Fibroblast of the aortic adventitia (primary cell): ENCODE results near the gene SMAD4. TPM values are rescaled to one million over a fixed set of nuclear protein-coding genes. Genes with fewer than 3 reads are reported as not detected.

ENCODE experiments used
- DNase-seq: peaks from one replicate; pipeline ENCODE4 v3.0.0-alpha.2; 2010; ENCODE audit warnings: low read depth
- H3K4me3 ChIP-seq: 2 replicates; pipeline ENCODE4 v1.5.1; 2011; ENCODE audit warnings: low read depth, mild to moderate bottlenecking, control low read depth, low read length, moderate library complexity
- total RNA-seq: library from RNA; depleted of rRNA; stranded (reverse); fragments of >200 nt; gene quantifications from 2 replicates; pipeline ENCODE4 v1.2.3, GENCODE V29; 2012; ENCODE audit warnings: low replicate concordance
- TF ChIP-seq, protein P1 (sequence below): IDR thresholded peaks from 2 replicates; pipeline ENCODE4 v1.5.1; 2011; ENCODE audit warnings: mild to moderate bottlenecking, low read length, control low read depth, inconsistent platforms; ENCODE audit not compliant: insufficient read depth

SMAD4 gene
- total RNA-seq, 1 donor: 142 TPM

DNA sequence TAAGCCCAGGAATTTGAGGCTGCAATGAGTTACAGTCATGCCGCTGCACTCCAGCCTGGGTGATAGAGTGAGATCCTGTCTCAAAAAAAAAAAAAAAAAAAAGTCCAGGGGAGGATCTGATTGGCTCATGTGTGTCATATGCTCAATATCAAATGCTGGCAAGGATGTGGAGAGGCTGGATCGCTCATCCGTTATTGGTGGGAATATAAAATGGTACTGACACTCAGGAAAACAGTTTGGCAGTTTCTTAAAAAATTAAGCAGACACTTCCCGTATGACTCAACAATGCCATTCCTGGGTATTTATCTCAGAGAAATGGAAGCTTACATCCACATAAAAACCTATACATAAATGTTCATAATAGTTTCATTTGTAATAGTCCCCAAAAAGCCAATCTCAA, 98.5 kb downstream of the SMAD4 start:
- peak; percentile 10 for DNase-seq
- no peak overlapping the region for H3K4me3 ChIP-seq
- TF ChIP-seq, protein P1, sequence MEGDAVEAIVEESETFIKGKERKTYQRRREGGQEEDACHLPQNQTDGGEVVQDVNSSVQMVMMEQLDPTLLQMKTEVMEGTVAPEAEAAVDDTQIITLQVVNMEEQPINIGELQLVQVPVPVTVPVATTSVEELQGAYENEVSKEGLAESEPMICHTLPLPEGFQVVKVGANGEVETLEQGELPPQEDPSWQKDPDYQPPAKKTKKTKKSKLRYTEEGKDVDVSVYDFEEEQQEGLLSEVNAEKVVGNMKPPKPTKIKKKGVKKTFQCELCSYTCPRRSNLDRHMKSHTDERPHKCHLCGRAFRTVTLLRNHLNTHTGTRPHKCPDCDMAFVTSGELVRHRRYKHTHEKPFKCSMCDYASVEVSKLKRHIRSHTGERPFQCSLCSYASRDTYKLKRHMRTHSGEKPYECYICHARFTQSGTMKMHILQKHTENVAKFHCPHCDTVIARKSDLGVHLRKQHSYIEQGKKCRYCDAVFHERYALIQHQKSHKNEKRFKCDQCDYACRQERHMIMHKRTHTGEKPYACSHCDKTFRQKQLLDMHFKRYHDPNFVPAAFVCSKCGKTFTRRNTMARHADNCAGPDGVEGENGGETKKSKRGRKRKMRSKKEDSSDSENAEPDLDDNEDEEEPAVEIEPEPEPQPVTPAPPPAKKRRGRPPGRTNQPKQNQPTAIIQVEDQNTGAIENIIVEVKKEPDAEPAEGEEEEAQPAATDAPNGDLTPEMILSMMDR: no peak

DNA sequence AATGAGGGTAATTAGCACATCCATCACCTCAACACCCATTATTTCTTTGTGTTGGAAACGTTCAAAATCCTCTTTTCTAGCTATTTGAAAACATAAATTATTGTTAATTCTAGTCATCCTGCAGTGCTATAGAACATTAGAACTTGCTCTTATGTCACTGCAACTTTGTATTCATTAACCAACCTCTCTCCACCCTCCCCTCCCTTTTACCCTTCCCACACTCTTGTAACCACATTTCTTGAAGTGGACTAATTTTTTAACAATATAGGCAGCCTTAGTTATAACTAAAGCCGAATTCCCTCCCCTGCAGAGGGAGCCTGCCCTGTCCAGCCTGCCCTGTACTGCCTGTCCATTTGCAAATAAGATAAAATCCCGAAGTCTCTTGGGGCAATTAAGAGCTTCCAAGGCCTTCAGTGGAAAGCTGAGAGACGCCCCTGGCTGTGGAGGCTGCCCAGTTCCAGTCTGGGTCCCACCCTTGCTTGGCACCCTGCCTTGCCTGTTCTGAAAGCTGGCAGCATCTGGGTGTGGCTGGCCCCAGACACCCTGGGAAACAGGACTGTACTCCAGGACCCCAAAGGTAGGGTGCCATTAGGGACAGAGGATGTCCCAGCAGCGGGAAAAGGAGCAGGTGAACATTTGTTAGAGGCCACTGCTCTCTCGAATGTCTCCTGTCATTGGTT, 102.4 kb downstream of the SMAD4 start:
- no peak overlapping the region for H3K4me3 ChIP-seq
- DNase-seq: no peak
- TF ChIP-seq, protein P1: no peak

DNA sequence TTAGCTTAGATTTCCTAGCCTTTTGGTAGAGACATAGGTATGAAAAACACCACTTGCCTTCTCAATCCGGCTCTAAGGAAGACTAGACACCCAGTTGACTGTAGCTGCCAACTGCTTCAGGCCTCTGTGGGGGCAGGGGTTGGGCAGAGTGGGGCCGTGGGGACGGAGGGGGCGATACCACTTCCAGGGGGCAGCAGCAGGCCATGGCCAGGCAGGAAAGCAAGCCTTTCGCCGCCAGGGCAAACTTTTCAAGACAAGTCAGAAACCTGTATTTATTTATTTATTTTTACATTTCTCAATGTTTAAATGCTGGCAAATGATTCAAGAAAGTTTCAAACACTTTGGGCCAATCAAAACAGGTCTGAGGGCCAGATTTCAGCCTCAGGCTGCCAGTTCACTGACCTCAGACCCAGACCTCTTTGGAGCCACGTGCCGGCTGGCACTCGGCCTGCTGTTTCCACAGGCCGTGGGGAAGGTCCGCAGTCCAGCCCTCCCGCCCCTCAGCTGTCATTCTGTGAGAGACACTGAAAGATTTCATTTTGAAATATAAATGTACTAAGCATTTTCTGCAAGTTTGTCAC, 103.7 kb downstream of the SMAD4 start:
- DNase-seq: peak; percentile 26
- TF ChIP-seq, protein P1: no peak
- no peak overlapping the region for H3K4me3 ChIP-seq

Other genes starting within 250 kb of the SMAD4 start
- under 0.01 and 6.5 TPM in 2 replicates for gene MRO, start 210.2 kb upstream of the SMAD4 start, total RNA-seq
- 37.9 and 48.6 TPM in 2 replicates for gene ME2, start 151.1 kb upstream of the SMAD4 start, total RNA-seq
- 8.3 and 12.5 TPM in 2 replicates for gene ELAC1, start 62.2 kb upstream of the SMAD4 start, total RNA-seq
- gene MEX3C, start 167.5 kb downstream of the SMAD4 start, total RNA-seq: 42.5 and 44.2 TPM in 2 replicates